HEK293T (cell line): ENCODE data around the gene TRMU.

Experiments used
- CTCF ChIA-PET: fragments of 350-600 bp; formaldehyde crosslinking; extraction: SDS; loops from one replicate; lab custom pipeline; 2021; ENCODE audit warnings: antibody characterized with exemption, inconsistent platforms; lab: Yijun Ruan, JAX
- POLR2A ChIA-PET: fragments of 350-600 bp; formaldehyde crosslinking; extraction: SDS; loops from one replicate; lab custom pipeline; 2020; ENCODE audit warnings: antibody characterized with exemption, inconsistent platforms; lab: Yijun Ruan, JAX
- DNase-seq: peaks from one replicate; pipeline ENCODE4 v3.0.0; 2012; ENCODE audit warnings: mixed read lengths; ENCODE audit errors: extremely low spot score
- ARNT ChIP-seq: fragments of 450-650 bp; IDR thresholded peaks from 2 replicates; pipeline ENCODE4 v1.6.1; 2017; ENCODE audit warnings: mild to moderate bottlenecking
- BHLHE40 ChIP-seq: fragments of 450-650 bp; IDR thresholded peaks from 2 replicates; pipeline ENCODE4 v1.6.1; 2016; ENCODE audit warnings: mild to moderate bottlenecking, moderate library complexity, borderline replicate concordance
- CTBP1 ChIP-seq: fragments of 450-650 bp; IDR thresholded peaks from 2 replicates; pipeline ENCODE4 v1.6.1; 2016; ENCODE audit warnings: borderline replicate concordance
- ELF4 ChIP-seq: fragments of 450-650 bp; IDR thresholded peaks from 2 replicates; pipeline ENCODE4 v1.6.1; 2017; ENCODE audit warnings: antibody characterized with exemption
- FOXA1 ChIP-seq: fragments of 450-650 bp; IDR thresholded peaks from 2 replicates; pipeline ENCODE4 v1.6.1; 2016; ENCODE audit warnings: mild to moderate bottlenecking
- FOXK2 ChIP-seq: fragments of 450-650 bp; IDR thresholded peaks from 2 replicates; pipeline ENCODE4 v1.6.1; 2016; ENCODE audit warnings: mild to moderate bottlenecking
- FOXM1 ChIP-seq: fragments of 450-650 bp; IDR thresholded peaks from 2 replicates; pipeline ENCODE4 v1.6.1; 2017; ENCODE audit warnings: mild to moderate bottlenecking, borderline replicate concordance
- HDGF ChIP-seq: fragments of 450-650 bp; IDR thresholded peaks from 2 replicates; pipeline ENCODE4 v1.6.1; 2017; ENCODE audit warnings: antibody characterized with exemption, borderline replicate concordance
- L3MBTL2 ChIP-seq: fragments of 450-650 bp; conservative IDR thresholded peaks from 2 replicates; pipeline ENCODE4 v1.6.1; 2016; ENCODE audit warnings: mild to moderate bottlenecking
- LEF1 ChIP-seq: fragments of 450-650 bp; IDR thresholded peaks from 2 replicates; pipeline ENCODE4 v1.6.1; 2017; ENCODE audit warnings: mild to moderate bottlenecking, borderline replicate concordance
- NFRKB ChIP-seq: fragments of 450-650 bp; IDR thresholded peaks from 2 replicates; pipeline ENCODE4 v1.6.1; 2016; ENCODE audit warnings: mild to moderate bottlenecking, moderate library complexity
- PKNOX1 ChIP-seq: fragments of 450-650 bp; IDR thresholded peaks from 2 replicates; pipeline ENCODE4 v1.6.1; 2016
- SP1 ChIP-seq: fragments of 450-650 bp; IDR thresholded peaks from 2 replicates; pipeline ENCODE4 v1.6.1; 2017
- SUZ12 ChIP-seq: fragments of 450-650 bp; IDR thresholded peaks from 2 replicates; pipeline ENCODE4 v1.6.1; 2016; ENCODE audit warnings: mild to moderate bottlenecking
- TARDBP ChIP-seq: fragments of 450-650 bp; IDR thresholded peaks from 2 replicates; pipeline ENCODE4 v1.6.1; 2016
- ZNF384 ChIP-seq: fragments of 450-650 bp; IDR thresholded peaks from 2 replicates; pipeline ENCODE4 v1.6.1; 2016

TRMU gene

GRCh38 chr22:46347646-46348045 is 12.1 kb downstream of the TRMU start:
- ChIA-PET CTCF (no interaction called here), POLR2A (no interaction called here)
- no peak for DNase-seq
- no peak for TF ChIP-seq PKNOX1
- no peak for TF ChIP-seq SP1
- TF ChIP-seq CTBP1: no peak
- no peak for TF ChIP-seq LEF1
- TF ChIP-seq L3MBTL2: no peak
- no peak for TF ChIP-seq NFRKB
- no peak for TF ChIP-seq FOXK2
- no peak for TF ChIP-seq HDGF
- no peak for TF ChIP-seq SUZ12
- TF ChIP-seq FOXA1: no peak

GRCh38 chr22:46348099-46348695 is 12.7 kb downstream of the TRMU start:
- CTCF ChIA-PET: no interaction called here
- POLR2A ChIA-PET: no interaction called here
- TF ChIP-seq L3MBTL2: no peak
- no peak for TF ChIP-seq SP1
- TF ChIP-seq FOXK2: no peak
- TF ChIP-seq SUZ12: no peak
- TF ChIP-seq HDGF: no peak
- no peak for TF ChIP-seq BHLHE40
- TF ChIP-seq LEF1: no peak
- TF ChIP-seq ARNT: no peak
- TF ChIP-seq NFRKB: no peak
- no peak for TF ChIP-seq CTBP1
- TF ChIP-seq ELF4: no peak
- TF ChIP-seq TARDBP: no peak
- TF ChIP-seq ZNF384: no peak
- no peak for TF ChIP-seq FOXA1
- no peak for TF ChIP-seq FOXM1
- no peak for TF ChIP-seq PKNOX1
- no peak for DNase-seq

GRCh38 chr22:46349238-46349637 is 13.7 kb downstream of the TRMU start:
- TF ChIP-seq ARNT (no peak), NFRKB (no peak), FOXA1 (no peak), CTBP1 (no peak), FOXK2 (no peak), ELF4 (no peak), ZNF384 (no peak), FOXM1 (no peak), L3MBTL2 (no peak), TARDBP (no peak), SP1 (no peak), LEF1 (no peak), BHLHE40 (no peak), HDGF (no peak), SUZ12 (no peak)
- POLR2A ChIA-PET: no interaction called here
- DNase-seq: no peak
- CTCF ChIA-PET: interaction anchor here (1.2 kb wide), 1 partner anchor 19 kb away, joined by 5 read pairs; no protein-coding TSS in a partner anchor

GRCh38 chr22:46349681-46350080 is 14.2 kb downstream of the TRMU start:
- ChIA-PET CTCF (interaction anchor here (1.2 kb wide), 1 partner anchor 18 kb away, joined by 5 read pairs; no protein-coding TSS in a partner anchor), POLR2A (no interaction called here)
- no peak for DNase-seq
- TF ChIP-seq NFRKB (no peak), SP1 (no peak), LEF1 (no peak), BHLHE40 (no peak), CTBP1 (no peak), FOXA1 (no peak), L3MBTL2 (no peak), TARDBP (no peak), SUZ12 (no peak), HDGF (no peak)

- TF ChIP-seq LEF1 (no peak), CTBP1 (no peak), L3MBTL2 (no peak), NFRKB (no peak), HDGF (no peak), SP1 (no peak), ZNF384 (no peak), ARNT (no peak), TARDBP (no peak), FOXA1 (no peak), BHLHE40 (no peak), FOXM1 (no peak), FOXK2 (no peak), PKNOX1 (no peak), ELF4 (no peak), SUZ12 (no peak)
- no peak for DNase-seq
- POLR2A ChIA-PET: no interaction called here
- CTCF ChIA-PET: interaction anchor here (1.2 kb wide), 1 partner anchor 18 kb away, joined by 5 read pairs; no protein-coding TSS in a partner anchor
Observed at GRCh38 chr22:46350121-46350520, 14.6 kb downstream of the TRMU start.

- ChIA-PET POLR2A (no interaction called here), CTCF (no interaction called here)
- TF ChIP-seq SP1 (no peak), SUZ12 (no peak), CTBP1 (no peak), HDGF (no peak), FOXM1 (no peak), BHLHE40 (no peak), ELF4 (no peak), PKNOX1 (no peak), ARNT (no peak), L3MBTL2 (no peak), LEF1 (no peak), FOXK2 (no peak), ZNF384 (no peak), FOXA1 (no peak), NFRKB (no peak)
- DNase-seq: no peak
Observed at GRCh38 chr22:46350646-46351045, 15.1 kb downstream of the TRMU start.
